Suprapubic skin (tissue), 4 donors: Measurements from ENCODE around the gene MEF2A. TPM values are rescaled to one million over a fixed set of nuclear protein-coding genes. Genes with fewer than 3 reads are reported as not detected.
A peak's percentile ranks its signal among the peaks of the same experiment; 100 is the strongest.

Source experiments
- DNase-seq, 2 donors: peaks; one replicate each; pipeline ENCODE4 v3.0.0-alpha.2; 2019; ENCODE audit warnings: low spot score in 2 of 2
- H3K27ac ChIP-seq: fragments of 200-600 bp; sonication (generic); one replicate; pipeline ENCODE4 v1.5.1; 2019
- H3K27me3 ChIP-seq: fragments of 200-600 bp; sonication (generic); one replicate; pipeline ENCODE4 v1.5.1; 2019
- H3K36me3 ChIP-seq: fragments of 200-600 bp; sonication (generic); one replicate; pipeline ENCODE4 v1.5.1; 2019
- H3K4me1 ChIP-seq: fragments of 200-600 bp; sonication (generic); one replicate; pipeline ENCODE4 v1.5.1; 2019
- H3K4me3 ChIP-seq: fragments of 200-600 bp; sonication (generic); one replicate; pipeline ENCODE4 v1.5.1; 2019; ENCODE audit warnings: mild to moderate bottlenecking
- H3K9me3 ChIP-seq: fragments of 200-600 bp; sonication (generic); one replicate; pipeline ENCODE4 v1.5.1; 2019
- EP300 ChIP-seq: sonication (generic); formaldehyde crosslinking; IDR thresholded peaks from one replicate; pipeline ENCODE4 v1.6.1; 2017; ENCODE audit warnings: antibody characterized with exemption
- POLR2A ChIP-seq, 2 donors: fragments of 450-650 bp; IDR thresholded peaks; one replicate each; pipeline ENCODE4 v1.6.1; 2017; ENCODE audit warnings: antibody characterized with exemption in 2 of 2, mild to moderate bottlenecking in 2 of 2, moderate library complexity in 2 of 2
- POLR2AphosphoS5 ChIP-seq, 3 donors: sonication (generic); formaldehyde crosslinking; IDR thresholded peaks; one replicate each; pipeline ENCODE4 v1.6.1; 2017; ENCODE audit warnings: antibody characterized with exemption in 3 of 3
- WGBS: methylation state at CpG from one replicate; pipeline ENCODE4 v1.1.5; 2018; 5-methylcytosine and 5-hydroxymethylcytosine counted together
- total RNA-seq, 4 donors: library from RNA; depleted of rRNA; stranded (reverse); fragments of >200 nt; gene quantifications; one replicate each; pipeline ENCODE4 v1.1.0, GENCODE V29; 2016
- TF ChIP-seq, protein P1 (sequence below), 2 donors: fragments of 200-600 bp in 1 of 2; fragments of 450-650 bp in 1 of 2; sonication (generic) in 1 of 2; IDR thresholded peaks; one replicate each; pipeline ENCODE4 v1.5.1; 2016 to 2019; ENCODE audit warnings: antibody characterized with exemption in 2 of 2, mild to moderate bottlenecking in 1 of 2, moderate library complexity in 1 of 2

Gene MEF2A
- total RNA-seq, 4 donors from 2014 or later, result 70.1 to 222 (median 78.8) TPM

DNA sequence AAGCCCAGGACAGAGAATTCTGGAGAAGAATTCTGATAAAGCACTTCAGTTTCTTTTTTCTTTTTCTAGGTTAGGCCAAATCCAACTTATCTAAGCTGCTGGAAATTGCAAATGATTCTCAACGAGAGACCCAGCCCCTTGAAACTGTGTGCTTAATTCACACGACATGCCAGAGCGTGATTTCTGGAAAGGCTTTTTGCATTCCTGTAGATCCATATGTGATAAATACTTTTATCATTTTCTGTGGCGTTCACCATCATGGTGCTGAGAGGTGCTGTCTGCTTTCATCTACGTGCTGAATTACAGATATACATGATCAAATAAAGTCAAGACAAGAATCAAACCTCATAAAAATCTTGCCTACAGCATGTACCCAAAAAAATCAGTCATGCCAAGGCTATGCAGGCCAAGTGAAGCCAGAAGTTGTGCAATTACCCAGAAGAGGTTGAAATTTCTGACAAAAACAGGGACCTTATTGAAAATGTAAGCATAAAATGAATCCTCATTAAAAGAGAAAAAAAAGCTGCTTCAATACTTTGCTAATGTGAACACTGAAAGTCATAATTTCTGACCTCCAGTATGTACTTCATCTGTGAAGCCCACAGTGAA lies 10.8 kb upstream of the MEF2A start:
- Histone ChIP-seq H3K4me3 (no peak overlapping the region), H3K27me3 (no peaks in the 10 kb centered on the region), H3K4me1 (peaks cover 28% of the 10 kb centered on the region), H3K36me3 (no peaks in the 10 kb centered on the region), H3K9me3 (no peaks in the 10 kb centered on the region), H3K27ac (peak overlapping the region; percentile 77)
- 44% methylated on average over 5 of the region's 5 CpGs for WGBS
- no peak for TF ChIP-seq POLR2AphosphoS5 (IDR thresholded peaks at IDR 0.05)
- TF ChIP-seq POLR2A (IDR thresholded peaks at IDR 0.05), result no peak
- no peak for TF ChIP-seq EP300
- TF ChIP-seq, protein P1, sequence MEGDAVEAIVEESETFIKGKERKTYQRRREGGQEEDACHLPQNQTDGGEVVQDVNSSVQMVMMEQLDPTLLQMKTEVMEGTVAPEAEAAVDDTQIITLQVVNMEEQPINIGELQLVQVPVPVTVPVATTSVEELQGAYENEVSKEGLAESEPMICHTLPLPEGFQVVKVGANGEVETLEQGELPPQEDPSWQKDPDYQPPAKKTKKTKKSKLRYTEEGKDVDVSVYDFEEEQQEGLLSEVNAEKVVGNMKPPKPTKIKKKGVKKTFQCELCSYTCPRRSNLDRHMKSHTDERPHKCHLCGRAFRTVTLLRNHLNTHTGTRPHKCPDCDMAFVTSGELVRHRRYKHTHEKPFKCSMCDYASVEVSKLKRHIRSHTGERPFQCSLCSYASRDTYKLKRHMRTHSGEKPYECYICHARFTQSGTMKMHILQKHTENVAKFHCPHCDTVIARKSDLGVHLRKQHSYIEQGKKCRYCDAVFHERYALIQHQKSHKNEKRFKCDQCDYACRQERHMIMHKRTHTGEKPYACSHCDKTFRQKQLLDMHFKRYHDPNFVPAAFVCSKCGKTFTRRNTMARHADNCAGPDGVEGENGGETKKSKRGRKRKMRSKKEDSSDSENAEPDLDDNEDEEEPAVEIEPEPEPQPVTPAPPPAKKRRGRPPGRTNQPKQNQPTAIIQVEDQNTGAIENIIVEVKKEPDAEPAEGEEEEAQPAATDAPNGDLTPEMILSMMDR (IDR thresholded peaks at IDR 0.05), result no peak
- DNase-seq, result no peak

DNA sequence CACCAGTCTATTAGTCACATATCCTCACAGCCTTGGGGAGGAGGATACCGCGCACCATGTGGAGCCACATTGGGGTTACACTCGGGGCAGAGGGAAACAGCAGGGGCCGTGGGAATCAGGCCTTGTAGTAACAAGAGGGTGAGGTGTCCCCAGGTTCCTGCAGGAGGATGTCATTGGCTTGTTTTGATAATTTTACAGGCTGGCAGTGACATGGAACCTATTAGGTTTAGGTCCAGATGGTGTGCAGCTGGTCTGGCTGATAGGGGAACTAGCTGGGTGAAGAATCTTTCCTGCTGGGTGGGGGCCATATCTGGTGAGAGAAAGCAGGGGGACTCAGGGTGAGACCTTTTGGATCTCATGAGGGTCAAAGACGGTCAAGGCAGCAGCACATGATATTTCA lies 9.8 kb upstream of the MEF2A start:
- Histone ChIP-seq H3K9me3 (no peaks in the 10 kb centered on the region), H3K4me1 (peaks cover 28% of the 10 kb centered on the region), H3K36me3 (no peaks in the 10 kb centered on the region), H3K27me3 (no peaks in the 10 kb centered on the region), H3K27ac (peak overlapping the region; percentile 77), H3K4me3 (no peak overlapping the region)
- TF ChIP-seq, protein P1 (IDR thresholded peaks at IDR 0.05), result no peak
- 66% methylated on average over 5 of the region's 5 CpGs for WGBS
- no peak for DNase-seq

DNA sequence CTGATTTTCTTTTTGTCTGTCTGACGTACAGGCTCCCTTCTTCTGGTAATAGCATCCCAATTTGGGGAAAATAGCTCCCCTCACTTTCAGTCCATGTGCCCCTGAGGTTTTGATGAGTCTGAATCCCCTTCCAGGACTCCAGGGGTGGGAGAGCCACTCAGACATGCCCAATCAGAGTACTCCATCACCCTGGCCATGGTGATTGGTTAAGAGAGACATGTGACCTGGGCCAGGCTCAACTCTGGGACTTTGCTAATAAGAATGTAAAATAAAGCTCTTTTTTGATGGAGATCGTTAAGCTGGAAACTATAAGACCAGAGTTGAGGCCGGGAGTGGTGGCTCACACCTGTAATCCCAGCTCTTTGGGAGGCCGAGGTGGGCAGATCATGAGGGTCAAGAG lies 9.2 kb upstream of the MEF2A start:
- Histone ChIP-seq H3K27ac (no peak overlapping the region), H3K36me3 (no peaks in the 10 kb centered on the region), H3K4me3 (no peak overlapping the region), H3K27me3 (no peaks in the 10 kb centered on the region), H3K9me3 (no peaks in the 10 kb centered on the region), H3K4me1 (peaks cover 28% of the 10 kb centered on the region)
- TF ChIP-seq POLR2AphosphoS5 (IDR thresholded peaks at IDR 0.05) (no peak), POLR2A (IDR thresholded peaks at IDR 0.05) (no peak), EP300 (no peak)
- TF ChIP-seq, protein P1 (IDR thresholded peaks at IDR 0.05), result no peak
- 94% methylated on average over 4 of the region's 4 CpGs for WGBS
- DNase-seq, result no peak

DNA sequence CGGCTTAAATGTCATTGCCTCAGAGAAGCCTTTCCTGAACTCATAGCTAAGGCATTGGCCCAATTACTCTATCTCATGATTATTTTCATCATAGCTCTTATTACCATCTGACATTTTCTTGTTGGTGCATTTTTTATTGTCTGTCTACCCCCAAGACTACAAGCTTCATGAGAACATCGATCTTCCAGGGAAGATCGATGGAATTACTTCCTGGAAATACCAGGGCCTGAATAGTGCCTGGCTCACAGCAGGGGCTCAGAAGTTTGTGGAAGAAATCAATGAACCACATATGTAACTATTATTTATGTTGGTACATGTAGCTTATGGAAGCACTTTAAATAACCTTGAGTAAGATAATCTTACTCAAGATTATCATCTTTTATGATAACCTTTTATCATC lies 7.7 kb upstream of the MEF2A start:
- 81% methylated on average over 3 of the region's 3 CpGs for WGBS
- Histone ChIP-seq H3K9me3 (no peaks in the 10 kb centered on the region), H3K27me3 (no peaks in the 10 kb centered on the region), H3K4me3 (no peak overlapping the region), H3K36me3 (no peaks in the 10 kb centered on the region), H3K4me1 (peaks cover 28% of the 10 kb centered on the region), H3K27ac (peak overlapping the region; percentile 22)
- TF ChIP-seq EP300 (no peak), POLR2A (IDR thresholded peaks at IDR 0.05) (no peak), POLR2AphosphoS5 (IDR thresholded peaks at IDR 0.05) (no peak)
- TF ChIP-seq, protein P1 (IDR thresholded peaks at IDR 0.05), result no peak
- no peak for DNase-seq

DNA sequence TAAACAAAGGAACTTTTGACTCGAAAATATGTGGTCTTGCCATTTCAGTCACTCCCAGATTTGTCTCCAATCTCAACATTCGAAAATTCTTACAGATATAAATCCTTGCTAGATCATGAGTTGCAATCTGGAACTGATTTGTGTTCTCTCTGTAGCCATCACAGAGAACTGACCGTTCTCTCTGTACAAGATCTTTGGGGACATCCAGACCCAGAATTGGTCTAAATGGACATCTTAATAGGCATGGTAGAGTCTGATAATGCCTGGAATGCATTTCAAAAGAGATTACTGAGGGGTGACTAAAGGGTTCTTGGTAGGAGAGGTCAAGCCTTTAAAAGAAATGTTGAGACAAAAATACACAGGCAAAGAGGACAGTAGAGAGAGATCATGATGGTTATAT lies 7.2 kb upstream of the MEF2A start:
- no peak overlapping the region for H3K4me3 ChIP-seq
- H3K4me1 ChIP-seq, result peaks cover 29% of the 10 kb centered on the region
- H3K36me3 ChIP-seq, result no peaks in the 10 kb centered on the region
- no peak for TF ChIP-seq POLR2AphosphoS5 (IDR thresholded peaks at IDR 0.05)
- no peak for TF ChIP-seq POLR2A (IDR thresholded peaks at IDR 0.05)
- no peak for TF ChIP-seq EP300
- TF ChIP-seq, protein P1 (IDR thresholded peaks at IDR 0.05), result no peak
- peak overlapping the region; percentile 22 for H3K27ac ChIP-seq
- no peaks in the 10 kb centered on the region for H3K27me3 ChIP-seq
- no peak for DNase-seq
- H3K9me3 ChIP-seq, result no peaks in the 10 kb centered on the region
- WGBS, result 68% methylated on average over 3 of the region's 3 CpGs
